Suppressor macrophage (primary cell): ENCODE data around the gene TMEM63A.
A peak's percentile ranks its signal among the peaks of the same experiment; 100 is the strongest.

ENCODE experiments used
- DNase-seq, 4 experiments: peaks; one replicate each; pipeline ENCODE4 v3.0.0-alpha.2; 2020 to 2022

TMEM63A gene

DNA sequence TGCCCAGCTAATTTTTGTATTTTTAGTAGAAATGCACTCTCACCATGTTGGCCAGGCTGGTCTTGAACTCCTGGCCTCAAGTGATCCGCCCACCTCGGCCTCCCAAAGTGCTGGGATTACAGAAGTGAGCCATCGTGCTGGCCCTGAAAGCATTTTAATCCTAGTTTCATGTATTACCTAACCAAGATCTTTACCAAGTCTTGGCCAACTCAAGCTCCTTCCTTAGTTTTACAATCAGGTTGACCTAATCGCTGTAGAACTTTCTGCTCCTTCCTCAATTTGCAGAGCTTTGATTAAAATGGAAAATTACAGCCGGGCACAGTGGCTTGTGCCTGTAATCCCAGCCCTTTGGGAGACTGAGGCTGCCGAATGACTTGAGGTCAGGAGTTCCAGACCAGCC is 3.2 kb upstream of the TMEM63A start:
- peak; percentile 22 to 69 (median 54) for DNase-seq

DNA sequence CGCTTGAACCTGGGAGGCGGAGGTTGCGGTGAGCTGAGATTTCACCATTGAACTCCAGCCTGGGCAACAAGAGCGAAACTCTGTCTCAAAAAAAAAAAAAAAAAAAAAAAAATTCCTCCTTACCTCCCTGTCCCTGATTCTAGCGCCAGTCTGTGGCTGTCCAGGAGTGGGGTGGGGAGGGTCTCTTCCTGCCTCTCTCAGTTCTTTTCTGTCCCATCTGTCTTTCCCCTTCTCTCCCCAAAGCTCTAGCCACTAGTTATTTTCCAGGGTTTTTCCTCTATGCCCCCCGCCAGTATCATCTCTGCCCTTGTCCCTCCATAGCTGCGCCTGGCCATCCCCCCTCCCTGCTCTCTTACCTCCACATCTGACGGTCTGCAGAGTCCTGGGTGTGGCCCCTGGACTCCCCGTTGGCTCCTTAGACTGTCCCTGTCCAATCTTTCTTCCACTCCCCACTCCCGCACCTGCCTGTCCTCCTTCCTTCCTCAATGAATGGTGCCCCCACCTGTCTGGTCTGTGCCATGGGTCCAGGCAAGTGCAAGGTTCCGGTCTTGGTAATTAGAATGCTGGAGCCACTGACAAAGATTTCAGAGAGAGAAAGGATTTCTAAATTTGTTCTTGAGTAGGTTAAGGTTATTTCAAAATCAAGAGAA is 1.6 kb upstream of the TMEM63A start:
- DNase-seq = no peak

DNA sequence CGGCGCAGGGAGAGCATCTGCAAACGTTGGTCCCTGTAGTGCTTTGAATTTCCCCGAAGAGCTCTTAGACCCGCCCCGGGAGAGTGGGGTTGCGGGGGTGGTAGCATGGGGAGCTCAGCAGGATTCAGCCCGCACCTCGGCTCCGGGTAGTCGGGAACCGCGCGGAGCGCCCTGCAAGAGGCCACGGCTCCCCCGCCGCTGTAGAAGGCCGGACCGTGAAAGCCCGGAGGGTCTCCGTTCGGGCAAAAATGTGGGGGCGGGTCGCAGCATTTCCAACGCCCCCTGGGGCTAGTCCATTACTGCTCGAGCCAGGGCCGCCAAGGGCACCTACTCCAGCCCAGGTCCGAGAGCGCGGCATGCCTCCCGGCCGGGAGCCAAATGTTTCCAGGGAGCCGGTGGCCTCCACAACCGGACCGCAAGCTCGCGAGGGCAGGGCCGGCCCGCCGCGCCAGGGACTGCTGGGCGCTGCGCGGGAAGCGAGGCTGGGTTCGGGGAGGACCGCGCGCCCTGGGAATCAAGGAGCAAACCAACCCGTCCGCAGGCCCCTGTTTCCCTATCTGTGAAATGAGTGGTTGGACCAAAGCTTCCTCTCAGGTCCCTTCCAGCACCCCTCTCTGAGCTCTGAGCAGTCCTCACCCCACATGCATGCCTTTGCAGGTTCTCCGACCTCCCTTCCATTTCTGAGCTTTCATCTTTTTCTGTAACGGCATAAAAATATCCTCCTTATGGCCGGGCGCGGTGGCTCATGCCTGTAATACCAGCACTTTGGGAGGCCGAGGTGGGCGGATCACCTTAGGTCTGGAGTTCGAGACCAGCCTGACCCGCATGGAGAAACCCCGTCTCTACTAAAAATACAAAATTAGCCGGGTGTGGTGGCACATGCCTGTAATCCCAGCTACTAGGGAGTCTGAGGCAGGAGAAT is 775 bp upstream of the TMEM63A start:
- DNase-seq = peak; percentile 37 to 68 (median 55)

DNA sequence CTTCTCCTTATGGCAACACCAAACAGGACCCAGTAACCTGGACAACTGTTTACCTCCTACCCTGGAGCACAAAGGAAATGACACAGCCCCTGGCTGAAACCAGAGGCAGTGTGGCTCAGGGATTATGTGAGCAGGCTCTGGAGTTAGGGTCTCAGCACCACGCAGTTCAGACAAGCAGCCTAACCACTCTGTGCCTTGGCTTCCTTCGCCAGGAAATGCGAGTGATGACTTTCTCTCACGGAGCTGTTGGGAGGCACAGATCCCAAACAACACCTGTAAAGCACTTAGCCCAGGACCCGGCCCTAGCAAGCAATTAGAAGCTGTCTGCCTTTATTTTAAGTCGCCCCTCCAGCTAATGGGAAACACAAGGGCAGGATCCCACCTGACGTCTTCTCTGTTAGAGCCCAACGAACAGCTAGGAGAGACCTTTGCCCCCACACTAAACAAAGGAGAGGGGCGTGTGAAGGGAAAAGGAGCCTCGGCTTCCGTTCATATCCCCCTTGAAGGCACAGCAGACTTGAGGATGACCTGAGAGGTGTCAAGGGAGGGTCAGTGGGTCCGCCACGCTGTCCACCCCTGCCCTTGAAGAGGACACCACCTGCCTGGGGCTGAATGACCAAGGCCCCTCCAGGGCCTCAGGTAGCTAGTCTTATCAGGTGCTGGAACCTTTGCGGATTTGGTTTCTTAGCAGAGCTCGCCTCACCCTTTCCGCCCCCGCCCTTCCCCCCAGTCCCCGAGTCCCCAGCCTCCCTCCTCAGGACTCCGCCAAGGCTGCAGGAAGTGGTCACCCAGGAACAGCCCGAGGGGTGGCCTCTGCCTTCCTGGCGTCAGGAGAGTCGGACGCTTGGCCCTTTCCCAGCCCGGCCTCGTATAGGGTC is 860 bp downstream of the TMEM63A start:
- peak; percentile 56 to 82 (median 70) for DNase-seq

DNA sequence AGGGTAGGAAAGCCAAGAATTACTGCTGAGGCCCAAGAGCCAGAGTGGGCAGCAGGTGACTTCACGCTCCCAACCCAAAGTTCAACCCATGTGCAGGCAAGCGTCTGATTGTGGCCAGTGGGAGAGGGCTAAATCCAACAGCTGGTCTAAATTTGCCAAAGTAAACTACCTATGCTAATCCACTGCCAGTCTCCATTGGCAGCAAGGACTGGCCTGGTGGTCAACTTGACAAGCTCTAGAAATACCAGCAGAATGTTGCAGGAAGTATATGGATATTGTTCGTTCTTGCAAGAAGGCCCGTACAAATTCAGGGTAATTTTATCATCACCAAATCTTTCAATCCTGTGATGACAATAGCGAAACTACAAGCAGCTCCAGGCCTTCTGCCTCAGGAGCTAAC is 1.5 kb downstream of the TMEM63A start:
- DNase-seq = no peak

DNA sequence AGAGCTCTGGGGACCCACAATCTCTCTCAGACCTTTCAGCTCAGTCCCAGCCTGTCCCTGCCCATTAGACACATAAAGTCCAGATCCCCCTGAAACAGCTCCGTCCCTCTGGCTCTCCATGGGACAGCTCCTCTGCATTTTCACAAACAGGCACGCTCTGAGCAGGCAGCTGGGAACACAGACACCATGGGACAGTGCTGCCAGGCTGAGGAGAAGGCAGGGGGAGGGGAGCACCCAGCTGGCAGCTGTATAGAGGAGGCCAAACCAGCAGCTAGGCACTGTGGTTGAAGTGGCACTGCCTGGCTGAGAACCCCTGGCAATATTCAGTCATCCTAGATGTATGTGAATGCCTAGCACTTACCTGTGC is 2.0 kb downstream of the TMEM63A start:
- peak in 1 of 4 experiments; percentile 26 for DNase-seq

DNA sequence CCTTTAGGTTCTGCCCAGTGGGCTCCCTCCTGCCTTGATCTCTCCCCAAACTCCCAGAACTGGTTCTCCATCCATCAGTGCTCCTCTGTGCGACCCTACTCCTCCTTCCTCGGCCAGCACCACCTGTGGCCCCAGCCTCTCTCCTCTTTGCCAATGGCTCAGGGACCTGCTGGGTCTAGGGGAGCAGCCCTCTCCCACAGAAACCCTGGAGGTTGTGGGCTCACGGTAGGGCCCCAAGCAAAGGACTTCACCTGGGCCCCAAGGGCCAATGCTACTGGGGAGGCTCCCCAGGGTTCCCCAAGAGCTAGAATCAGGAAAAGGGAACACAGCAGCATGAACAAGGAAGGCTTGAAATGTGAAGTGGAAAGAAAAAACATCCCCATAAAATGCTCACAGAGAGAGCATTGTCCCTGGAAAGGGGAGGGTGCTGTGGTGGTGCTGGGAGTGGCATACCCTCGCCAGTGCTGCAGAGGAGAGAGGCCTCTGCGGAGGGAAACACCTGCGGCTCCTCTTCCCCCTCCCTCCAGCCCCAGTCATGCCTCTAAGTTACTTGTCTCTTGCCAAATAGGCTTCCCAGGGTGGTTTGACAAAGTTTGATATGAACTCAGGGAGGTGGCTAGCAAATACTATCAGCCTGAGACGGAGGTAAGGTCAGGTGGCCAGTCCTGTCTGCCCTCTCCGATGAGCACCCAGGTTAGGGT is 2.5 kb downstream of the TMEM63A start:
- DNase-seq = peak in 3 of 4 experiments; percentile 8 to 29 (median 22)

DNA sequence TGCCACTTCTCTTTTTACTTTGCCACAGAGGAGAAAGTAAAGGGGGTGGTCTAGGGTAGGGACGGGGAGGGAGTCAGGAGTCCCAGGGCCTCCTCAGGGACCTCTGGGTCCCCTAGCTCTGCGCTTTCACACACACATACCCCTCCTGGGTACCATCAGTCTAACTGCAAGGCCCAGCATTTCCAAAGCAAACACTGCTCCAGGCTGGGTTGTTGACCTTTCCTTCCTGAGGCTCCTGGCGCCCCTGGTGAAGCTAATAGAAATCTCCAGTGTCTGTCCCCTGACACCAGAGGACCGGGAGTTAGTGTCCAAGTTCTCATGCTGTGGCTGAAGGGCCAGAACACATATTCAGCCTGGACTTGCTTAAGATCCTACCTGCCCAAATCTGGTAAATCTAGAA is 3.9 kb downstream of the TMEM63A start:
- DNase-seq = no peak

DNA sequence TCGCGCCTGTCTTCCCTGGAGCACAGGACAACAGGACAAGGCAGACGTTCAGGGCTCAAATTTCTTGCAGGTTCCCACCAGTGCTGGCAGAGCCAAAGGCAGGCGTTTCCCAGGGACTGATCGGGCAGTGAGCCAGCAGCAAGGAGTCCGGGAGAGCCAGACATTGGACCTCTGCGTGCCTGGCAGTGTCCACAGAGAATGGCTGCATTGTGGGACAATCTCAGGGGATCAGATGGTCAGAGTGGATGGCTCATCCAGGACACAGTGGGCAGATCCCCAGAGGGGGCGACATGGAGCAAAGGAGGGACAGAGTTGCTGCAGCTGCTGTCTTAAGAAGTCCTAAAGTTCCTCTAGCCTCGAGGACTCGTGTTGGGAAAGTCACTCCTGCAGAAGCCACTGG is 4.6 kb downstream of the TMEM63A start:
- peak; percentile 68 to 81 (median 70) for DNase-seq

DNA sequence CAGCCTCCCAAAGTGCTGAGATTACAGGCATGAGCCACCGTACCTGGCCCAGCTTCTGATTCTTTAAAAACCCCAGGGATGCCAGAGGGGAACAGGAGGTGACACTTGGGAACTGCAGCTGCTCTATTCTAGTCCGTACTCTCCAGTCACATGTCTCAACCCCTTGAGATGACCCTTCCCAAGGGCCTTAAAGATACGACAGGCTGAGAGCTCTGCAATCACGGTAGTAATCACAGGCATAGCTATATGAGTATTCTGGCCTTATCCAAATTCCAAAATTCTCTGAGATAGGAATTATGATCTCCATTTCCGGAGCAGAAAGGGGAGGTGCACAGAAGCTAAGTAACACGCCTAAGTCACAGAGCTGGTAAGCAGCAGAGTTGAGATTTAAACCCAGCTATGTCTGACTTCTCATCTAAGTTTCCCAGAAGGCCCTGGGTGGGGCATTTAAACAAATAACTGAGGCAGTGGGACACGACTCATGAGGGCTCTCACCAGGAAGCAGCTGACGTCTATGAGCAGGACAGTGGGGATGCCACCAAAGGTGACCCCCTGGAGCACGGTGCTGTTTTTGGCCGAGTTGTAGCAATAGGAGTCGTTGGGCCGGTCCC is 5.2 kb downstream of the TMEM63A start:
- DNase-seq = no peak

DNA sequence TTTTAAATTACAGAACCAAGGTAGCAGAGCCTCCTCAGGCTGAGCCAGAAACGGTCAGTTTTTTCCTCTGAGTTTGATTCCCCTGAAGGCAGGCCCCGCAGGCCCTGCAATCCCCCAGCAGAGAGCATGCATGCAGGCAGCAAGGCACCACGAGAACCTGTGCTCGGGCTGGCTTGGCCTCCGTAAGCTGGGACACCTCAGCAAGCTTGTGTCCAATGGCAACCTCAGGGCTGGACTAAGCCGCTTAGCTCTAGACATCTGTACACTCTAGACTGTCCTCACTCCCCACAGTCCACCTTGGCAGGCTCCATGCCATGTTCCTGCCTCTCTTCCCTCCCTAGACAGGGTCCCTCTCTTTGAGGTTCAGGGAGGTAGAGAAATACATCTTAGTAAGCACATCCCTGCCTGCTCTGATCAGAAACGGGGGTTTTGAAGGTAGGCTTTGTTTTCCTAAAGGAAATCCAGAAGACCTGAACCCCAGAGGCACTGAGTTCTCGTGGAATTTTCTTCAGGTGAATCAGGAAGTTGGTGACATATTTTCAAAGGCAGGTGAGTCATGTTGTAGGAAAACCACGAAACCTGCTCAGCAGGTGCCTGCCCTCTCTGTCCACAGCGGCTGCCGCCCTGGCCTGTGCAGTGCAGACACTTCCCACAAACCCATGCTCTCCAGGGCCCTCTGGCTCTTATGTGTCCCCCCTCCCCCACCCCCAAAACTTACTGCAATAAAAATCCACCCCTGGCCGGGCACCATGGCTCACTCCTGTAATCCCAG is 7.0 kb downstream of the TMEM63A start:
- DNase-seq = no peak

DNA sequence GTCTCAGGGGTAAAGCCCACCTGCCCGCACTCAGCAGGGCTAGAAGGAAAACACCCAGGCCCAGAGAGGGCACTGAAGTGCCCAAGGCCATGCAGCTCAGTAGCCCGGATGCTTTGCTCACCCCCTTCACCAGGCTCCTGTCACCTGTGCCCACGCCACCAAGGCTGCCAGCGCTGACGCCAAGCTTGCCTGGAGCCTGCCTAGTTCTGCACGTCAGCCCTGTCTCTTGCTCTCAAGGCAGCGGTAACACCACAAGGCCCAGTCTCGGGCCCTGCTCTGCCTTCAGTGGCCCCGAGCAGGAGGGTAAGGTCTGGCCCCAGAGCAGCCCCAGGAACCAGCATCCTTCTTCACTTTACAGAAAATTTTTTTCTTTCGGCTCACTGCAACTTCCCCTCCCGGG is 7.7 kb downstream of the TMEM63A start:
- no peak for DNase-seq

DNA sequence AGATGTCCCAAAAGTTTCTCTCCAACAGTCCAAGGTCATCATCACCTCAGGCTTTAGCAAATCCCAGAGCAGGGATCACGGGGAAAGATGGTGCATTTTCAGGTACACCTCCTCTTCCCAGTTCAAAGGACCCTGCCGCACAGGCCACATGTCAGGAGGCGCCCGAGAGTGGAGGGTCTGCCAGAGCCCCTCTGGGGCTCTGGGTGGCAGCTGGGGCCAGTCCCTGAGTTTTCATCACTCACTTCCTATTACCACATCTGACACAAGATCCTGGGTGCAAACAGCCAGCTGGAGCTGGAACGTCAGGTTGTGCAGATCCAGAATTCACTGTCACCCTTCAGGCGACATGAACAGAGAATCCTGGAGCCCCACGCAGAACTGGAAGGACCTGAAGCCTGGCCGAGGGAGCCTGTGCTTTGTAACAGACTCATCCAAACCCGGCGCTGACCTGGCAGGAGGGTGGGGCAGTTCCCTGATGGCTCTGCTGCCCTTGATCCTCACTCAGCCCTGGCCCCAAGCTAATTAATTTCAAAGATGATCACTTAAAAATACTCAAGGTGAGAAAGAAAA is 8.8 kb downstream of the TMEM63A start:
- DNase-seq = no peak

DNA sequence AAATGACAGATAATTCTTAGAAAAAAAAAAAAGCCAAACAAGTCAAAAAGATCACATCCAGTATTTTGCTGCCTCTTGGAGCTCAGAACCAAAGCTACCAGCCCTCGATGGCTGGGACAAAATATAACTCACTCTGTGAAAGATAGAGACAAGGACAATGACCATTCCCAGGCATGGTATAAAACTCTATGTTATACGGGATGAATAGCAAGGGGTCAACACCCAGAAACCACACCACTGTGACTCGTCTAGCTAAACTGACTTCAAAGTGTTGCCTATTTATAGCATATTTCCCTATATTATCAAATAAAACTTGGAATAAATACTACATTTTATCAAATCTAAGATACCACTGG is 10.1 kb downstream of the TMEM63A start:
- DNase-seq = no peak

DNA sequence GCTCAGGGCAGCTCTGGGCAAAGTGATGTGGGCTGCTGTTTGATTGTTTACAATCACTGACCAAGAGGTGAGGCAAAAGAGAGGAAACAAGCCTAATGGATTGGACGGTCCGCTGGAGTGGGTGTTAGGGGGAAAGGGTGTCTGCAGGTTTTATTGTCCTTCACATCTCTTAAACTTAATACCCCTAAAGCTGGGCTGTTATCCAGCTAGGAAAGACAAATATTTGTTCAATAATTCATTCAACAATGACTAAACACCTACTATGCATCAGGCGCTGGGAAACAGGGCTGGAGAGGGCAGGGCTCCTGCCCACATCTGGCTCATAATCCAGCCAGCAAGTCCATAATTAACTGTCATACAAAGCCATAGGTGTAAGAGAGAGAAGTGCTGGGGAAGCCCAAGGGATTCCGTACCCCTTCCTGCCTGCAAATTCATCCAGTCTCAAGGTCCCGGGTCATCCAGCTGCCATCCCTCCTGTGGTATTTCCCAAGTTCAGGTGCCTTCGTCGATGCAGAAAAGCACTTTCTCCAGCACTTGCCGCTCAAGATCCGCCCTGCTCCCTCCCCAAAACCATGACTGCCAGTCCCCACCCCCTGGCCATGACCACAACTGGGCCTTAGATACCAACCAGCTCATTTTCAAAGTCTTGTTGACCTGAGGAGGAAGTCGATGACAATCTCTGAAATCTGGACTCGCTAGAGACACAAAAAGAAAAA is 10.7 kb downstream of the TMEM63A start:
- DNase-seq = no peak

DNA sequence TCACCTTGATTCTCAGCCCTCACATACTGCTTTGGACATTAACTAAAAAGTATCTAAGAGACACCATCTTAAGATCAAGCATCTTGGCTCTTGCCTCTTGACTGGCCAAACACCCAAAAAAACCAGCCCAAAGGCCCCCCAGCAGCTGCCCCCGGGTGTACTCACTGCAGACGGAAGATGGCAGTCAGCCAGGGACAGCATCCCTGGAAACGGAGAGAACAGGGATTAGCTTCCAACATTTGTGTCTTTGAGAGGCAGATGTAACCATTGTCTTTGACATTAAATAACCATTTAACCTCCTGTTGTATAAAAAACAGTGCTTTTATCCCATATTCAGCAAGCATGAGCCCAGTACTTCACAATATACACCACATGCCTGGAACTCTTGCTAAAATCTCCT is 11.3 kb downstream of the TMEM63A start:
- no peak for DNase-seq

DNA sequence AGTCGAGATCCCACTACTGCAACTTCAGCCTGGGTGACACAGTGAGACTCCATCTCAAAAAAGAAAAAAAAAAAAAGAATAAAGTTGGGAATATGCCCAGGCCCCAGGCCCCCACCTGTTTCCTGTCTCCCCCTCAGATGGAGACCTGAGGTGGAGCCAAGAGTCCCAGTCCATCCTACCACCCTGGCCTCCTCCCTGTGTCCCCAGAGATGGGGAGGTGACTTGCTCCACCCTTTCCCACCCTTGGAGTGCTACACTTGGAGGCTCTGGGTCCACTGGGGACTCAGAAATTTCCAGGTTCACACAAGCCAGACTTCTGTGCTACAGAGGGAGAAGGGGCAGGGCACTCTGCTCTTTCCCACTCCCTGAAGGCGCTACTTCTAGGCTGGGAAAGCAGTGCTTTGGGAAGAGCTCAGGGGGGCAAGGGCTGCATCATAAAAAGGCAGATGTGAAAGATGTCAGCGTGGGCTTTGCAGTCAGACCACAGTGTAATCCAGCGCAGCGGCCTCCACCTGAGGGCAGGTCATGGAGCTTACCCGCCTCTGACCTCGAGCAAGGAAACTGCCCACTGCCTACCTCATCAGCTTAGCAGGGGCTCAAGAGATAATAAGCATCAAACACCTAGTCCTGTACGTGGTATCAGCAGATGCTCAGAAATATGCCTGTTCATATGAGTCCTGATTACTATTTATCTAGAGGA is 13.4 kb downstream of the TMEM63A start:
- DNase-seq = no peak

DNA sequence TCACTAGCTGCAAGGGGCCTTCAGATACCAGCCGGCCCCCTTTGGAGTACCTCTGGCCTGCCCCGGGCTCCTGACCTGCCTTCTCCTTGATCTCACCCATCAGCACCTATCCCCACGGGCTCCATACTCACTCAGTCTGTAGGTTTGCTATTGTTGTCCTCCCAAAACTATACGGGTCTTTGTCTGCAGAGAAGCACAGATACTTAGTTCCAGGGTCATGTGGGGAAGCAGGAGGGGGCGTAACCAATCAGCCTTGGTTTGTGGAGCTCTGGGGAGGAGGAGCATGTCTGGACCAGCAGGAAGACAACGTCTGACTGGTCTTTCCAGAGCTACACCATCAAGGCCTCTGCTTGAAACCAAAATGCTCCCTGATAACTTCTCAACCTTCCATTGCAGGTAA is 15.2 kb downstream of the TMEM63A start:
- no peak for DNase-seq

DNA sequence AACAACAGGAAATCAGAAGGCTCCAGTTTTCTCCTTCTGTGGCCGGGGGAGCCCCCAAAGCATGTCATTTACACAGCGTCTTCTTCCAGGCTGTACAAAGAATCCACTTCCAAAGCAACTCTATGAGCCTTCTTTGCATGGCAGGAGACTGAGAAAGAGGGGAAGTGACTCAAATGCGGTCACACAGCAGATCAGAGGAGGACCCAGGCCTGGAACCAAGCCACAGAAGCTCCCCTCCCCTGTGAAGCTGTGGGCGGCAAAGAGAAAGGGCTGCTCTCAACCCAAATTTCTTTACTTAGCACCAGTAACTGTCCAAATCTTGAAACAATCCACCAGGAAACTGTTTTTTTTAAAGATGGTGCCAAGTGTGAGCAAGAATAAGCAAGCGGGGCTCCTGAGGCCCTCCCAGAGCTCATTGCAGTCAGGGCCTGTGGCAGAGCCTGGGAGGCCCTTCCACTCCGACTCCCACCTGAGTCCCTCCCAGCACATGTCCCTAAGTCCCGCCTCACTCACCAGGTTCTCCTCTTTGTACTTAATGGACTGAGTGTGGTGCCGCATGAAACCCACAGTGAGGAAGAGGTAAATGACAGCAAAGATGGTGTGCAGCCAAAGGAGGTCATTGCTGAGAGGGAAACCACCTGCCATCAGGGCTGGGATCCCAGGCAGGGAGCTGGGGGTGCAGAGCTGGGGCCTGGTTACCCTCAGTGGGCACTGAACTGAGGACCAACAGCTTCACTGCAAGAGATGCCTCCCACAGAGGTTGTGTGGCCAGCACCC is 15.9 kb downstream of the TMEM63A start:
- DNase-seq = peak; percentile 78 to 91 (median 88)
